Tongue (tissue), 2 donors: ENCODE results near the gene MICU1. TPM values are rescaled to one million over a fixed set of nuclear protein-coding genes. Genes with fewer than 3 reads are reported as not detected.
"Not testable (repeated sequence)": the region's sequence is repeated elsewhere in the genome, so short reads cannot be mapped to it uniquely, and the experiment has no call there.

Experiments
- DNase-seq: peaks from one replicate; pipeline ENCODE4 v3.0.0-alpha.2; 2015
- total RNA-seq: library from RNA; depleted of rRNA; stranded (reverse); fragments of >200 nt; gene quantifications from one replicate; pipeline ENCODE4 v1.2.3, GENCODE V29; 2014

MICU1 gene, protein sequence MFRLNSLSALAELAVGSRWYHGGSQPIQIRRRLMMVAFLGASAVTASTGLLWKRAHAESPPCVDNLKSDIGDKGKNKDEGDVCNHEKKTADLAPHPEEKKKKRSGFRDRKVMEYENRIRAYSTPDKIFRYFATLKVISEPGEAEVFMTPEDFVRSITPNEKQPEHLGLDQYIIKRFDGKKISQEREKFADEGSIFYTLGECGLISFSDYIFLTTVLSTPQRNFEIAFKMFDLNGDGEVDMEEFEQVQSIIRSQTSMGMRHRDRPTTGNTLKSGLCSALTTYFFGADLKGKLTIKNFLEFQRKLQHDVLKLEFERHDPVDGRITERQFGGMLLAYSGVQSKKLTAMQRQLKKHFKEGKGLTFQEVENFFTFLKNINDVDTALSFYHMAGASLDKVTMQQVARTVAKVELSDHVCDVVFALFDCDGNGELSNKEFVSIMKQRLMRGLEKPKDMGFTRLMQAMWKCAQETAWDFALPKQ
- total RNA-seq: 87.9 TPM

DNA sequence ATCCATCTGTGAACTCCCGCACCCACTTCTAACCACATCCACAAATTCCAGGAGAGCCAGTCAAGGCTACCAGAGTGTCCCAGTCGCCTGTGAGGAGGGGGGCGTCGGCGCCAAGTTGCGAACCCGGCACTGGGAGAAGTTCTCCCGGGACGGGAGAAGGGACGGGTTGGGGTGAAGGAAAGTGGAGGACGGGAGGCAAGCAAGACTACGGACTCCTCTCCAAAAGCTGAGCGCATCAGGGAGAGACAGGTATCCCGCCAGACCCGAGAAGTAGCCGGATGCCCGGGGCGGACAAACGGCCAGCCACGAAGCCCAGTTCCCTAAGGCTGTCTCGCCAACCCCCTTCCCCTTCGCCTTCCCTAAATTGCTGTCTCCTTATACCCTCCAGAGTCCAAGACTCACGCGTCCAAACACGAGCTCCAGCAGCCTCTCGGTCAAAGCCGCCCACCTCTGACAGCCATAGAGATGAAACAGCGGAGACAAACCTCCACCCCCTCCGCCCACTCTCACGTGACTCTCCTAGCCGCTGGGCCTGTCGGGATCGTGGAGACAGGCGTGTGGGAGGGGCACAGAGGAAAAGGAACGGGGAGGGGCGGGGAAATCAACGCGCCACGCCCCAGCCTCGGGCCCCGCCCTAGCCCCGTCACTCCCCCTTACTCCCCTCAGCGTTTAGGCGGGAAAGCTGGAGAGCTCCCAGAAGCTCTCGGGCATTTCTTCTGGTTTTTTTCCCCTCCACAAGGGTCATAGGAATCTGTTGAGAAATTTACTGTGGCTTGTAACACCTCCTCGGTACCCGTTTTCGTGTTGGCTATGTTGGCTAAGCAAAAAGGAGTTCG lies at the start of gene MICU1:
Gene MICU1 (minus strand): TSS at position 472 of the 836 bp plus-strand sequence. CDS start 59,286 bp downstream, outside the sequence.
- peak; percentile 99 for DNase-seq

DNA sequence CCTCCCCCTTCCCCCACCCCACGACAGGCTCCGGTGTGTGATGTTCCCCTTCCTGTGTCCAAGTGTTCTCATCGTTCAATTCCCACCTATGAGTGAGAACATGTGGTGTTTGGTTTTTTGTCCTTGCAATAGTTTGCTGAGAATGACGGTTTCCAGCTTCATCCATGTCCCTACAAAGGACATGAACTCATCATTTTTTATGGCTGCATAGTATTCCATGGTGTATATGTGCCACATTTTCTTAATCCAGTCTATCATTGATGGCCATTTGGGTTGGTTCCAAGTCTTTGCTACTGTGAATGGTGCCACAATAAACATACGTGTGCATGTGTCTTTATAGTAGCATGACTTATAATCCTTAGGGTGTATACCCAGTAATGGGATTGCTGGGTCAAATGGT lies 48.3 kb upstream of the MICU1 start:
- DNase-seq: not testable (repeated sequence)

DNA sequence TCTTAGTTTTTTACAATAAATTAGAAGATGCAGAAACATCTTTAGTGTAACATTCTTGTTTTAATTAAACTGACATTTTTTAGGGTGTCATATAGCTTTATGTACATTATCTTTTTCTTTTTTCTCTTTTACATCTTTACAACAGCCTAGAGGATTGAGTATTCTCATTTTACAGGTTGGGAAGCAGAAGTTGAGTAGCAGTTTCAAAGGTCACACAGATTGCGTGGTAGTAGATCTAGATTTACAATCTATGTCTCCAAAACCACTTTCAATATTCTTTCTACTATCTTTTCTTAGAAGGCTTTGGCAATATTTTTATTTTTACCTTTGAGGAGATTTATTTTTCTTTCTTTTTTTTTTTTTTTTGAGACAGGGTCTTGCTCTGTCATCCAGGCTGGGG lies 47.4 kb upstream of the MICU1 start:
- no peak for DNase-seq

DNA sequence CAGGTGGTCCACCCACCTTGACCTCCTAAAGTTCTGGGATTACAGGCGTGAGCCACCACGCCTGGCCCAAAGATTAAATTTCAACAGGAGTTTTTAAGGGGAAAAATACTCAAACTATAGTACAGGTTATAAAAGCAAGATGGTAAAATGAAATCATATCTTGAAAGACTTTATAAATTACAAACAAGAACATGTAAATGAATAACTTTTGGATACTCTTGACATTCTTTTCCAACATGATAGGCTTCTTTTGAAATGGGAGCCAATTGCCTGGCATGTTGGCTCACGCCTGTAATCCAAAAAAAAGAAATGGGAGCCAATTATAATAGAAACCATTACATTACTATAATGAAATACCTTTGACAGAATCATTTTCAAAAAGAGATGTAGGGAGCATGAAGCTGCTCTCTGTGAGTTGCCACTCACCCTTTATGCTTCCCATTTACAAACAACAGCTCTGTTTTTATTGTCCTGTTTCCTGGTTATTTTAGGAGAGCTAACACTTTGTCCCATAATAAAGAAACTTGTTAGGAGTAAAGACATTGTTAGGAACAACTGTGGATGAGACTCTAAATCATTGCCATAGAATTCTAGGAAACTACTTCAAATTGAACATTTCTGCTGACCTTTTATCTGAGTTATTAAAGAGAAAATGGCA lies 41.5 kb upstream of the MICU1 start:
- DNase-seq: no peak

DNA sequence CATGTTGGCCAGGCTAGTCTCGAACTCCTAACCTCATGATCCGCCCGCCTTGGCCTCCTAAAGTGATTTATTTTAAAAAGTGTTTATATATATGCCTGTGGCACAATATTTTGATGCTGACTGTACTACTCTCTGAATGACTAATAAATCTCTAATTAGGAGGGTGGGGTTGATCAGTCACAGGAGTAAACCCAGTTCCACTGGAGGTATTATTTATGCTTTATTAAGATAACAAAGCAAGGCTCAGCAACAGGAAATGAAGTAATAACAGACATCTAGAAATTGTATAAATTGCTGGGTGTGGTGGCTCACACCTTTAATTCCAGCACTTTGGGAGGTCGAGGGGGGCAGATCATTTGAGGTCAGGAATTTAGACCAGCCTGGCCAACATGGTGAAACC lies 40.0 kb upstream of the MICU1 start:
- no peak for DNase-seq

DNA sequence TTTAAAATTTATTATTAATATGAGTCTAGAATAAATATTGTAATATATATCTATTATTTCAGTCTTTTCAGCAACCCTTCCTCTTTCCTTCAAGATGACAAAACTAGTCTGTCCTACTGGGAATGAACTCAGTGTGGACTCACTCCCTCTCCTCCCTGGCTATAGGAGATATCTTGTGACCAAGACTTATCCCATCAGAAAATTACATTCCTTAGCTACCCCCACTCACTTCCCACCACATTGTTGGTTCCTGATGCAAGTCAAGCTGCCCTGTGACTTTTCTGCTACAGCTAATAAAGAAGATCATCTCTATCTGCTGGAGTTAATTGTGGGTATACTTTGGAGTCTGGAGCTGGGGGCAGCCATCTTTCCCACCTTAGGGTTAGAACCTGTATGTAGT lies 38.1 kb upstream of the MICU1 start:
- DNase-seq: no peak

DNA sequence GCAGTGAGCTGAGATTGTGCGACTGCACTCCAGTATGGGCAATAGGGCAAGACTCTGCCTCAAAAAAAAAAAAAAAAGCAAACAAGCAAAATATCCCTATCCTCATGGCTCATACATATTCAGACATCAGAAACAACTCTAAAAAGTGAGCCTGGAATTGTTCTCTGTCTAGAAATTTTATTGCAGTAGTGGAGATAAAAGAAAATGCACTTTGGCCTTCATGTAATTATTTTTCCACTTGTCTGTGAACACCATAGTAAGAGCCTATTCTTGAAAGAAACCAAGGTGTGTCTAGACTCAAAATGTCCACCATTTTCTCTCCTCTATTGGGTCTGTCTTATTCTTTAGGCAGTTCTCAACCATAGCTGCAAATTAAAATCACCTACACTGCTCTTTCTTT lies 35.6 kb upstream of the MICU1 start:
- no peak for DNase-seq

DNA sequence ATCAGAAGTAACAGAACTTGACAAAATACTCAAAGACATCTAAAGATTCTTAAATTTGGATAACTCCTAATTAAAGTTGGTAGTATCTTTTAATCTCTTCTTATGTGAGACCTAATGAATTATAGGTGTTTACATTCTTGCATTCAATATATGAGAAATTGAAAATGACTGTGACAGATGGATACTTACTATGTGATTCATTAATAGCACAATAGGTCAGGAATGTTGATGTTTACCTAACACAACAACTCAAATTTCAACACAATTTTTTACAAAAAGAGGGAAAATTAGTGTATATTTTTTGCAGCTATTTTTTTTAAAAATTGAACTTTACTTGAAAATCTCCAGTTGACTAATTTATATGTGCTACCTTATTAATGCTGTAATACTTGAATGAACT lies 34.3 kb upstream of the MICU1 start:
- DNase-seq: no peak

DNA sequence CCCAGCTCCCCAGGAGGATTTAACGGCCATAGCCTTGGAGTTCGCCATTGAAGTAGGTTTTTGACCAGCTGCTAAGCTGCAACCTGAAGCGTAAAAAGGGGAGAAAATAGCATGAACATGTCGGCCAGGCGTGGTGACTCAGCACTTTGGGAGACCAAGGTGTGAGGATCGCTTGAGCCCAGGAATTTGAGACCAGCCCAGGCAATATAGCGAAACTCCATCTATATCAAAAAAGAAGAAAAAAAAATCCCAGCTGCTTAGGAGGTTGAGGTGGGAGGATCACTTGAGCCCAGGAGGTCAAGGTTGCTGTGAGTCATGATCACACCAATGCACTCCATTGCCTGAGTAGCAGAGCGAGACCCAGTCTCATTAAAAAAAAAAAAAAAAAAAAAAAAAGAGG lies 33.8 kb upstream of the MICU1 start:
- no peak for DNase-seq

DNA sequence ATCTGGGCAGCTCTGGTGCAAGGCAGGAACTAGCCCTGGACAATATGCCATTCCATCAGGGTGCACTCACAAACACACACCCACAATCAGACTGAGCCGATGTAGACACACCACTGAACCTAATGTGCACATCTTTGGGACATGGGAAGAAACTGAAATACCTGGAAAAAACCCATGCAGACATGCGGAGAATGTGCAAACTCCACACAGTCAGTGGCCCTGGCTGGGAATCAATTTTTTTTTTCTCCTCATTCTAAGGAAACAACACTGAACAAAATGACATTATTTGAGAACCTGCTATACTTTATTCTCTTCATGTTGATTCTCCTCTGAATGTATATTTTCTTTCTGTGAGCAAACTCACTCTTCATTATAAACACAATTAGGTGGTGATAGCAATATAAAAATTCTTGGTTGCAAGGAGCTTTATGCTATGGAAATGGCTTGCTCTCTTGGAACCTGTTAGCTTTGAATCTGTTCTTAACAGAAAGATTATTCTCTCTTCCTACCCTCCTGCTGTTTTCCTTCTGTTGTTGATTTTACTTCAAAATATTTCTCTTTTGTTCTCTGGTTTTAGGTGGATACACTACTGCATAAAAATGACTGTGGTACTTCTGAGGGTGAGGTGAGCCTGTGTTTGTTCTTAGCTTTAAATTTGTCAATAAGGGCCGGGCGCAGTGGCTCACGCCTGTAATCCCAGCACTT lies 33.0 kb upstream of the MICU1 start:
- no peak for DNase-seq

DNA sequence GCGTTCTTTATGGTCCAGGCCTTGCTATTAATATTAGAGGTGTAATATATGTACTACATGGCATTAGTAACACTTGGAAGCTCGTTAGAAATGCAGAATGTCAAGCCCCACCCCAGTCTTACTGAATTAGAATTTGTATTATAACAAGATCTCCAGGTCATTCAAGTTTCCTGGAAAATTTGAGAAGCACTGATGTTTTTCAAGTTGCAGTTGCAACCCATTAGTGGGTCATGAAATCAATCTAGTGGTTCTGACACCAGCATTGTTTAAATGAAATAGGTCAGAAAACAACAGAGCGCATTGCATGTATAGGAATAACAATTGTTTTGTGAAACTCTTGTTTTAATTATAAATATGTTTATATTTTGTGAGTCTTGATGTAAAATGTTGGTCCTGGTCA lies 28.8 kb upstream of the MICU1 start:
- no peak for DNase-seq

DNA sequence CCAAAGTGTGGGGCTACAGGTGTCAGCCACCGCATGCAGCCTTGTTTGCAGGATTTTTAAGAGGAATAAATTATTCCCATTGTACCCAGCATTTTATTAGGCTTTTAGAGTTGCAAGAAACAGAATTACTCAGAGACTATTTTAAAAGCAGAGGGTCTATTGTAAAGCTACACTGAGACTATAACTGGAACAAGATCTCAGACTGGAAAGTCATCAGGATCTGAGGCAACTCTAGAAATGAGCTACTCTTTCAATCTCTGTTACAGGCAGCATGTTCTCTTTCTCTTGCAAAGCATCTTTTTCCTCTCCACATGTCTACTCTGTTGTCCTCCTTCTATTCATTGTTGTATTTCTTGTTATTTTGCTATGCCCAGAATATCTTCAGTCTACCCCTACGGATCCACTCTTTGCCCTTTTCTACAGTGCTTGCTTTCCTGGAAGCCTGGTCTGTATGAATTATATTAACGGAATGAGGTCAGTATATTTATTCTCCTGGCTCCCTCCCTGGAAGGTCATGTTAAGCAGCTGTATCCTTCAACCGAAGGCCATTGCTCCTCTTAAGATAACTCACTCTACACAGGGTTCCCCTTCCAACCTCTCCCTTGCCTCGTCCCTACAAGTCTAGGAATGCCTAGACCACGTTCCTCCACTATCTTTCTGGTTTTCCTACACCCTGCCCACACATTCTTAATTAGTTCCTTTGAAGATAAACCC lies 27.7 kb upstream of the MICU1 start:
- no peak for DNase-seq

DNA sequence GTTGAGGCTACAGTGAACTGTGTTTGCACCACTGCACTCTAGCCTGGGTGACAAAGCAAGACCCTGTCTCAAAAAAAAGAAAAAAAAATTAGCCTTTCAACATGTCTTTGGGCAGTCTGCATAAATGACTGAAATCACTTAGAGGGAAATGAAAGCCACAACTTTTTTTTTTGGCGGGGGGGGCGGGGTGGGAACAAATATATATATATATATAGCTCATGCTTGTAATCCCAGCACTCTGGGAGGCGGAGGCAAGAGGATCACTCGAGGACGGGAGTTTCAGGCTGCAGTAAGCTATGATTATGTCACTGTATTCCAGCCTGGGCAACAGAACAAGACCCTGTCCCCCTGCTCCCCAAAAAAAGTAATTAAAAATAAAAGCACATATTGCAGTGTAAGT lies 23.4 kb upstream of the MICU1 start:
- DNase-seq: no peak

DNA sequence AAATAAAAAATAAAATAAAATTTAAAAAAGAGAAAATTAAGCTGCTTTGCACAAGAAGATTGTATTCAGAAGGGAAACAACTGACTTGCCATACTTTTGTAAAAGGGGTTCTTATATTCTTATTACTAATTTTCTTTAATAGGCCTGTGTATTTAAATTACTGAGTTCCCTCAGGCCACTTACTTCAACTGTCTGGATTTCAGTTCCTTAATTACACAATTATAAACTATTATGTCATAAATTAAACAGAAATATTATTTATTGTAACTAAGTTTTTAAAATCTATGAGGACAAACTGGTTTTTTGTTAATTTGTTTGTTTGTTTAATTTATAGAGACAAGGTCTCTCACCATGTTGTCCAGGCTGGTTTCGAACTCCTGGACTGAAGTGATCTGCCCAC lies 22.4 kb upstream of the MICU1 start:
- no peak for DNase-seq

DNA sequence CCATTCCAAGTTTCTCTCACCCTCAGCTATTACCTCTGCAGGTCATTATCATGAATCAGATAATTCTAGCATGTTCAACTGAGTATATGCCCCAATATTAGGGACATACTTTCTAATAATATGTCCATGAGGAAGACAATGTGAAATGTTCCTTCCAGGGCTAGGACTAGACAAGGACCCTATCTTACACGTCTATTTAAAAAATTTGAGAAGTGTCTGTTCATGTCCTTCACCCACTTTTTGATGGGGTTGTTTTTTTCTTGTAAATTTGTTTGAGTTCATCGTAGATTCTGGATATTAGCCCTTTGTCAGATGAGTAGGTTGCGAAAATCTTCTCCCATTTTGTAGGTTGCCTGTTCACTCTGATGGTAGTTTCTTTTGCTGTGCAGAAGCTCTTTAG lies 21.1 kb upstream of the MICU1 start:
- not testable (repeated sequence) for DNase-seq

DNA sequence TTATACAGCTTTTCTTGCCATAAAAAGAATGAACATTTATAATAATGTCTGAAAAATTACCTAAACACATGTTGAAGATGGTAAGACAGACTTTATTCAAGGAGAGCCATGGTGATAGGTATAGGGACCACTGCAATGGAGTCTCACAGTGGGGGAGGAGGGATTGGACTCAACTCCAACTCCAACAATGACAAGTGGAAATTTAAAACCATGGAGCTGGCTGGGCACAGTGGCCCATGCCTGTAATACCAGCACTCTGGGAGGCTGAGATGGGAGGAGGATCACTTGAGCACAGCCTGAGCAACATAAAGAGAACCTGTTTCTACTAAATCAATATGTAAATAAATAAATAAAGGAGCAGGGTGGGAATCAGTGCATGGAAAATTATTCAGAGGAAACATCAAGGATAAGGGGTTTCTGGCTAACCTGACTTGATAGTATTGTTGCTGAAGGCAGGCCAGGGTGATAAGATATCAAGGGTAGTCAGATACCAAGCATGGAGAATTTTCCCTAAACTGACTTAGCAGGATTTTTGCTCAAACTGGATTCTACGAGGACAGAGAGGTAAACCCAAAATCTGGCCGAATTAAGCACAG lies 19.5 kb upstream of the MICU1 start:
- no peak for DNase-seq

DNA sequence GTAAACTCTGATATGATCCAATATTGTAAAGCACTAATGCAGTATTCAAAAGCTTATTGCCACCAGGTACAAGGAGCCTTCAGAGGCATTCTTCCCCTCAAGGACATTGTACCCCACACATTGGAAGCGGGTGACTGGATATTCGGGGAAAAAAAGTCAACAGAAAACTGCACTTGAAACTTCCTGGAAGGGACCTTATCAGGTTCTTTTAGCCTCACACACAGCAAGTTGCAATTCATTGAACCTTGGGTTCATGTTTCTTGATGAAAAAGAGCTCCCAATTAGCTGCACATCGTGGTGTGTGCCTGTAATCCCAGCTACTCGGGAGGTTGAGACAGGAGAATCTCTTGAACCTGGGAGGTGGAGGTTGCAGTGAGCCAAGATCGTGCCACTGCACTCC lies 16.4 kb upstream of the MICU1 start:
- no peak for DNase-seq

DNA sequence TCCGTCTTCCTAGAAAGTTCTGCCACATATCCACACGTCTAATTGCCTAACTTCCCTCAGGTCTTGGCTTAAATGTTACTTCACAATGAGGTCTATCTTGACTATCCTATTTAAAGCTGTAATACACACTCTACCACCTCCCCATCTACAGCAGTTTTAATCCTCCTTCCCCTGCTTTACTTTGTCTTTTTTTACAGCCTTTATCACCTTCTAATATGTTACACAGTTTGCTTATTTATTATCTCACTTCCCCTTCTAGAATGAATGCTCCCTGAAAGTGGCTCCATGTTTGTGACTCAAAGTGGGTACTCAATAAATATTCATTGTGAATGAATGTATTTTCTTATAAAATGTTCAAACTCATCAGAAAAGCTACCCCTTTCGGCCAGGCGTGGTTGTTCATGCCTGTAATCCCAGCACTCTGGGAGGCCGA lies 13.6 kb upstream of the MICU1 start:
- DNase-seq: no peak

DNA sequence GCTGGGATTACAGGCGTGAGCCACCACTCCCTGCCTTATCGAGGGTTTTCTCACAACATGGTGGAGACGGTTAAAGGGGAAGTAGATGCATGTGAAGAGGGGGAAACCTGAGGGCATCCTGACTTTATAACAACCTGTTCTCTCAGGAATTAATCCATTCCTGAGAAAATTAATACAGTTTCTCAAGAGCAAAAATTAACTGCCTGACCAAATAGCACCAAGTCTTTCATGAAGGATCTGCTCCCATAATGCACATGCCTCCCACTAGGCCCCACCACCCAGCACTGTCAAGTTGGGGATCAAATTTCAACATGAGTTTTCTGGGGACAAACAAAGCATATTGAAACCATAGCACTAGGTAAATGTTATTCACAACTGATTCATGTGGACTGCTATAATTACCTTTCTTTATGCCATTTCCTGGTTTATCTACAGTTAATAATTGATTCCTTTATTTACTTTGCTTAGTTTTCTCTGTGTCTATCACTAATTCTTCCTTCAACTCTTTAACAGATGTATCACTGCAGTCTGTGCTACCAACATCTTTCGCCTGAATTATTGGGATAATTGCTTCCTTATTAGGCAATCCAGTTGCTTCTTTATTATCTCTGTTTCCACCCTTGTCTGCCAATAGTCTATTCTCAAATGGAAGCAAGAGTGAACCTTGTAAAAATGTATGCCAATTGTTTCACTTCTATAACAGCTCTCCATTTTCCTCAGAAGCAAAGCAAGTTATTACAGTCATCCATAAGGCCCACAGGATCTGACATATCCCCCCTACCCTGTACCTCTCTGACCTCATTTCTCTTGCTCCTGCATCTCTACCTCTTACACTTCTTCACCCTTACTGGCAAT lies 12.9 kb upstream of the MICU1 start:
- DNase-seq: no peak

DNA sequence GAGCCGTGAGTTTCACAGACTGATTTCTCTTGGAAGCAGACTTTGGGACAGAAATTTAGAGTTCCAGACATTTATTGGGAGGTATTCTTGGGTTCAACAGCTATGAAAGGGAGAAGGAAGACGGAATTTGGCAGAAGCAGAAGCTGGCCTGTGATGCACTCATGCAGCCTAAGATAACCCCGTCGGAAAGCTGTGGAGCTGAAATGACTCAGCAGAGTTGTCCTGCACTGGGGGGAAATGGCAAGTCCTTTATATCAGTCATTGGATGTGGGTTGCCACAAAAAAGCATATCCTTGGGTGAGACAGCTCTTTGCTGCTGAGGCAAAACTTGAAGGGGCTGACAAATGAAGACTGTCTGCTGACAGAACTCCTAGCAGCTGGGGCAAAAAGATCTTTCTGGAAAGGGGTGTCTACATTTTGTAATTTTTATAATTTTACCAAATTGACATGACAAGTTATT lies 11.5 kb upstream of the MICU1 start:
- DNase-seq: no peak
